Endothelial cell of umbilical vein (primary cell): ENCODE data around the gene FGR. TPM values are rescaled to one million over a fixed set of nuclear protein-coding genes. Genes with fewer than 3 reads are reported as not detected.

Experiments
- BruUV-seq: library from RNA; stranded (reverse); fragments of 400-500 nt; replicated peaks from 2 replicates; lab custom pipeline; 2021; lab: Mats Ljungman, UMichigan
- CTCF ChIA-PET: fragments of 300-600, 350-600 bp; sonication (Branson Sonifier 250); formaldehyde crosslinking; loops from one replicate; lab custom pipeline; 2021; ENCODE audit warnings: antibody characterized with exemption, inconsistent platforms; lab: Charles Lee
- POLR2A ChIA-PET: fragments of 300-600, 350-600 bp; sonication (Branson Sonifier 250); formaldehyde crosslinking; loops from one replicate; lab custom pipeline; 2021; ENCODE audit warnings: antibody characterized with exemption, inconsistent platforms; lab: Charles Lee
- DNase-seq: peaks from one replicate; pipeline ENCODE4 v3.0.0-alpha.2; 2011; ENCODE audit warnings: low read depth, low spot score
- FAIRE-seq: peaks from 2 replicates; lab custom pipeline; 2011; peaks lifted over from hg19 to GRCh38; lab: Jason Lieb, UNC
- H2AFZ ChIP-seq: 2 replicates; pipeline ENCODE4 v1.6.0; 2012; ENCODE audit warnings: low read depth, low read length, control low read depth, inconsistent platforms
- H3K27ac ChIP-seq: 2 replicates; pipeline ENCODE4 v1.5.1; 2011; ENCODE audit warnings: low read depth, mild to moderate bottlenecking, control low read depth, low read length, moderate library complexity; ENCODE audit not compliant: insufficient read depth
- H3K27me3 ChIP-seq, 2 experiments: 2 replicates each; pipeline versions ENCODE4 v1.6.0 to v1.6.1; 2011; ENCODE audit warnings: low read length in 2 of 2, mixed read lengths in 1 of 2; ENCODE audit not compliant: control insufficient read depth in 2 of 2, insufficient read depth in 2 of 2
- H3K36me3 ChIP-seq, 2 experiments: 2 replicates in 1 of 2; 3 replicates in 1 of 2; pipeline ENCODE4 v1.5.1; 2011; ENCODE audit warnings: low read length in 2 of 2, mild to moderate bottlenecking in 1 of 2, moderate library complexity in 1 of 2; ENCODE audit not compliant: control insufficient read depth in 2 of 2, insufficient read depth in 2 of 2; ENCODE audit errors: extremely low read depth in 1 of 2
- H3K4me1 ChIP-seq: 3 replicates; pipeline ENCODE4 v1.5.1; 2011; ENCODE audit warnings: mild to moderate bottlenecking, low read length; ENCODE audit not compliant: control insufficient read depth, insufficient read depth; ENCODE audit errors: extremely low read depth
- H3K4me2 ChIP-seq: 2 replicates; pipeline ENCODE4 v1.6.1; 2011; ENCODE audit warnings: low read length, control low read depth, mixed read lengths; ENCODE audit not compliant: insufficient read depth
- H3K4me3 ChIP-seq, 3 experiments: fragments of 200-600 bp in 1 of 3; sonication (generic), shearing (Covaris generic) in 1 of 3; replicated peaks in 1 of 3; 2 replicates each; pipeline ENCODE4 v1.5.1; 2011 to 2016; ENCODE audit warnings: control low read depth in 3 of 3, low read length in 3 of 3, mild to moderate bottlenecking in 2 of 3, inconsistent platforms in 1 of 3, low read depth in 1 of 3, moderate library complexity in 1 of 3; ENCODE audit not compliant: insufficient read depth in 1 of 3
- H3K79me2 ChIP-seq: 2 replicates; pipeline ENCODE4 v1.6.0; 2012; ENCODE audit warnings: low read length, inconsistent platforms; ENCODE audit not compliant: control insufficient read depth, insufficient read depth
- H3K9ac ChIP-seq: replicated peaks from 2 replicates; pipeline ENCODE3; 2011; ENCODE audit warnings: low read length, control low read depth; ENCODE audit not compliant: insufficient read depth; ENCODE audit errors: extremely low read depth
- H3K9me1 ChIP-seq: replicated peaks from 3 replicates; pipeline ENCODE4 v1.6.0; 2011; ENCODE audit warnings: mild to moderate bottlenecking, low read length; ENCODE audit not compliant: control insufficient read depth, insufficient read depth; ENCODE audit errors: extremely low read depth
- H3K9me3 ChIP-seq: replicated peaks from 2 replicates; pipeline ENCODE4 v1.5.1; 2012; ENCODE audit warnings: low read length, inconsistent platforms; ENCODE audit not compliant: control insufficient read depth, insufficient read depth
- H4K20me1 ChIP-seq: replicated peaks from 2 replicates; pipeline ENCODE3; 2011; ENCODE audit warnings: mild to moderate bottlenecking, low read length; ENCODE audit not compliant: control insufficient read depth, insufficient read depth; ENCODE audit errors: extremely low read depth
- EZH2 ChIP-seq: IDR thresholded peaks from 2 replicates; pipeline ENCODE4 v1.6.1; 2012; ENCODE audit warnings: borderline replicate concordance, low read depth, mild to moderate bottlenecking, moderate library complexity, low read length, inconsistent platforms; ENCODE audit not compliant: severe bottlenecking
- FOS ChIP-seq: IDR thresholded peaks from 2 replicates; pipeline ENCODE4 v1.6.1; 2011; ENCODE audit warnings: mild to moderate bottlenecking, low read length, moderate library complexity, borderline replicate concordance; ENCODE audit not compliant: insufficient read depth
- GATA2 ChIP-seq: IDR thresholded peaks from 2 replicates; pipeline ENCODE4 v1.7.0; 2011; ENCODE audit warnings: low read depth, mild to moderate bottlenecking, moderate library complexity, mixed read lengths, low read length; ENCODE audit not compliant: insufficient read length, insufficient read depth
- MYC ChIP-seq: IDR thresholded peaks from one replicate; pipeline ENCODE4 v1.6.1; 2011; ENCODE audit warnings: mild to moderate bottlenecking, low read depth, low read length
- dilution Hi-C: fragments of 300-500 bp; cut with MboI; formaldehyde crosslinking; loops from one replicate; pipeline ENCODE4 v1.15.0; 2019; ENCODE audit warnings: low sequenced_read_pairs; ENCODE audit not compliant: extremely low pct_ligation_motif_present
- intact Hi-C: fragments of 100-400 bp; cut with micrococcal nuclease; formaldehyde crosslinking; loops from one replicate; pipeline ENCODE4 v1.10.0; 2022
- polyA plus RNA-seq, 4 experiments: library from polyadenylated mRNA; depleted of rRNA in 3 of 4; stranded (reverse) in 3 of 4; unstranded in 1 of 4; fragments of >200 nt; gene quantifications; 2 replicates each; pipeline versions ENCODE4 v1.2.1 to v1.2.3, GENCODE V29; 2011 to 2012; ENCODE audit warnings: missing spikeins in 1 of 4
- total RNA-seq: library from RNA; stranded (reverse); gene quantifications from 2 replicates; pipeline ENCODE4 v1.2.3, GENCODE V29; 2021
- TF ChIP-seq, protein P1 (sequence below), 2 donors: IDR thresholded peaks; 1 replicate in 1 of 2; 2 replicates in 1 of 2; pipeline ENCODE4 v1.5.1; 2011; ENCODE audit warnings: low read length in 2 of 2, mild to moderate bottlenecking in 2 of 2, moderate library complexity in 2 of 2, control low read depth in 1 of 2, inconsistent platforms in 1 of 2, low read depth in 1 of 2; ENCODE audit not compliant: insufficient read depth in 1 of 2; ENCODE audit errors: extremely low read depth in 1 of 2
- TF ChIP-seq, protein P2 (sequence below): IDR thresholded peaks from 2 replicates; pipeline ENCODE4 v1.6.1; 2011; ENCODE audit not compliant: insufficient read depth, insufficient read length

Gene FGR
- total and polyA plus RNA-seq, 2 donors (not counting 3 experiments of a cell fraction or from before 2014, with no cell fraction given), result 0.18 TPM; not detected in 1

DNA sequence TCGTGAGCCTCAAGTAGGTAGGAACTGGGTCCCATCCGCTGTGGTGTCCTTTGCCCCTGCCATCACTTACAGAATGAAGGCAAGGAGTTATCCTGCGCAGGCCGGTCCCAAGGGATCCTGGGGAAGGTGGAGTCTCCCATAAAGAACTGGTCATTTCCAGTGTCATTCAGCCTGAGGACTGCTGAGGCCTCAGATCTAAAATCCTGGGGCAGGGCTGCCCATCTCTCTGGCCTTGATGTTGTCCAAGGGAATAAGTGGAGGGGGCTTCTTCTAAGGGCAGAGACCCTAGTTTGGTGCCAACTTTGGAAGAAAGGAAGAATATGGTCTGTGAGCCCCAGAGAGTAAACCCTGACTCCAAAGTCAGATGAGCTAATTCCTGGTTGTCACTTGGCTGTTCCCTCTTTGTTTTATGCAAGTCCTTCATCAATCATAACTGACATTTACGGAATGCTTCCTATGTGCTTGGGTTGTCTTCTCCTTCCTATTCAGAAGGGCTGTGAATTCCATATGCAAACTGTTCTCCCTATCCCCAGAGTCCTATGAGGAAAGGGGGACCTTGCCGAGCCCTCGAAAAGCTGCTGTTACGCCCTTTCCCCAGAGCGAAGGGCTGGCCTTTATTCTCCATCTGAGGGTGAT, 30.1 kb upstream of the FGR start:
- POLR2A ChIA-PET, result no interaction called here
- CTCF ChIA-PET, result interaction anchor here (0.7 to 8.6 kb wide), 5 partner anchors 37 to 270 kb away, joined by 3 to 306 read pairs (median 3); partner anchors contain the start of gene AHDC1
- intact Hi-C loops (no loop called here), dilution Hi-C loops (no loop called here)
- TF ChIP-seq EZH2 (no peak), GATA2 (no peak), FOS (no peak), MYC (no peak)
- TF ChIP-seq, protein P1, sequence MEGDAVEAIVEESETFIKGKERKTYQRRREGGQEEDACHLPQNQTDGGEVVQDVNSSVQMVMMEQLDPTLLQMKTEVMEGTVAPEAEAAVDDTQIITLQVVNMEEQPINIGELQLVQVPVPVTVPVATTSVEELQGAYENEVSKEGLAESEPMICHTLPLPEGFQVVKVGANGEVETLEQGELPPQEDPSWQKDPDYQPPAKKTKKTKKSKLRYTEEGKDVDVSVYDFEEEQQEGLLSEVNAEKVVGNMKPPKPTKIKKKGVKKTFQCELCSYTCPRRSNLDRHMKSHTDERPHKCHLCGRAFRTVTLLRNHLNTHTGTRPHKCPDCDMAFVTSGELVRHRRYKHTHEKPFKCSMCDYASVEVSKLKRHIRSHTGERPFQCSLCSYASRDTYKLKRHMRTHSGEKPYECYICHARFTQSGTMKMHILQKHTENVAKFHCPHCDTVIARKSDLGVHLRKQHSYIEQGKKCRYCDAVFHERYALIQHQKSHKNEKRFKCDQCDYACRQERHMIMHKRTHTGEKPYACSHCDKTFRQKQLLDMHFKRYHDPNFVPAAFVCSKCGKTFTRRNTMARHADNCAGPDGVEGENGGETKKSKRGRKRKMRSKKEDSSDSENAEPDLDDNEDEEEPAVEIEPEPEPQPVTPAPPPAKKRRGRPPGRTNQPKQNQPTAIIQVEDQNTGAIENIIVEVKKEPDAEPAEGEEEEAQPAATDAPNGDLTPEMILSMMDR (IDR thresholded peaks at IDR 0.05; ENCODE audit: extremely low read depth in 1 of 2, insufficient read depth in 1 of 2, low read depth in 1 of 2, low read length in 2 of 2), result no peak
- TF ChIP-seq, protein P2, sequence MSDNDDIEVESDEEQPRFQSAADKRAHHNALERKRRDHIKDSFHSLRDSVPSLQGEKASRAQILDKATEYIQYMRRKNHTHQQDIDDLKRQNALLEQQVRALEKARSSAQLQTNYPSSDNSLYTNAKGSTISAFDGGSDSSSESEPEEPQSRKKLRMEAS, result no peak
- H4K20me1 ChIP-seq, result no peaks in the 10 kb centered on the region
- DNase-seq, result no peak
- no peaks in the 10 kb centered on the region for H3K79me2 ChIP-seq
- H3K27ac ChIP-seq, result no peak overlapping the region
- H3K36me3 ChIP-seq, result no peaks in the 10 kb centered on the region
- H3K9me3 ChIP-seq, result no peaks in the 10 kb centered on the region
- peaks cover 15% of the 10 kb centered on the region for H3K4me1 ChIP-seq
- H3K9me1 ChIP-seq, result no peaks in the 10 kb centered on the region
- H3K9ac ChIP-seq, result no peak overlapping the region
- no TSS peak for BruUV-seq
- no peak overlapping the region for H3K4me3 ChIP-seq
- no peak for FAIRE-seq
- H2AFZ ChIP-seq, result no peak overlapping the region
- H3K27me3 ChIP-seq, result no peaks in the 10 kb centered on the region
- no peak overlapping the region for H3K4me2 ChIP-seq
